Duodenal mucosa (tissue), 2 donors: ENCODE measurements around the gene NECTIN1.
A peak's percentile ranks its signal among the peaks of the same experiment; 100 is the strongest.

Experiments
- H3K27ac ChIP-seq: one replicate; pipeline ENCODE4 v1.7.0; 2013; ENCODE audit warnings: low read depth, low read length
- H3K27me3 ChIP-seq, 2 donors: one replicate each; pipeline ENCODE4 v1.7.0; 2013; ENCODE audit warnings: low read length in 2 of 2, control low read depth in 1 of 2; ENCODE audit not compliant: insufficient read depth in 2 of 2, control insufficient read depth in 1 of 2
- H3K36me3 ChIP-seq, 2 donors: one replicate each; pipeline ENCODE4 v1.7.0; 2013; ENCODE audit warnings: low read length in 2 of 2, control low read depth in 1 of 2; ENCODE audit not compliant: insufficient read depth in 2 of 2, control insufficient read depth in 1 of 2
- H3K4me1 ChIP-seq, 2 donors: one replicate each; pipeline ENCODE4 v1.7.0; 2013; ENCODE audit warnings: low read length in 2 of 2, control low read depth in 1 of 2; ENCODE audit not compliant: insufficient read depth in 2 of 2, control insufficient read depth in 1 of 2
- H3K4me3 ChIP-seq, 2 donors: one replicate each; pipeline ENCODE4 v1.7.0; 2013; ENCODE audit warnings: low read length in 2 of 2, low read depth in 1 of 2
- H3K9ac ChIP-seq, 2 donors: one replicate each; pipeline ENCODE4 v1.7.0; 2013; ENCODE audit warnings: low read length in 2 of 2, low read depth in 1 of 2
- H3K9me3 ChIP-seq, 2 donors: one replicate each; pipeline ENCODE4 v1.7.0; 2013; ENCODE audit warnings: low read length in 2 of 2, control low read depth in 1 of 2; ENCODE audit not compliant: control insufficient read depth in 1 of 2

Gene NECTIN1

DNA sequence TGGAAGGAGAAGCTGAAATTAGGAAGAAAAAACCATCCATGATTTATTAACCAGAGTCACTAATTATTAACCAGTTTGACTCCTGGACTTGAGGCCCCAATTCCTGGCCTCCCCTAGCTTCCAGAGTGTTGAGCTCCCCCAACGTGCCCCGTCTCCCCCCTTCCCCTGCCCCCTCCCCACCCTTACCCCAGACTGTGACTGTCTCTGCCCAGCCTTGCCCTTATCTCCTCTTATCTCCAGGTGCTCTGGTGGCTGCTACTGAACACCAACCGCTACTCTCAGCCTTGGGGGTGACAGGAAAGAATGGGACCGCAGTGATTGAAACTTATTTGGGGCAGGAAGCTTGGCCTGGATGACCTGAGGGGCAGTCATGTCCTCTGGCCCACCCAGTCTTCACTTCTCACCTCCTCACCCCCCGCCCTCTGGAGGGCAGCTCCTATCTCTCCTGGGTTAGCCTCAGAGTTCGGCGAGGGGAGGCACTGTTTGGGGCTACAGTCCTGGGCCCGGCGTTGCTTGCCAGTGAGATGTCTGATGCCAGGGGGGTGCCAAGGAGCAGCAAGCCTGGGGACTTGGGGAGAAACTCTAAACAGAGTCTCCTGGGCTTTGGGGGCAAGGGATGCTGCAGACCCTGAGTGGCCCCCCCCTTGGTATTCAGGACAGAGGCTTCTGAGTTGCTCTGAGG is 15.5 kb downstream of the NECTIN1 start:
- H3K27me3 ChIP-seq = no peaks in the 10 kb centered on the region
- peaks cover 54 to 62% of the 10 kb centered on the region in 2 donors for H3K4me1 ChIP-seq
- H3K27ac ChIP-seq = no peak overlapping the region
- peak overlapping the region; percentile 19 to 32 for H3K9ac ChIP-seq
- peak overlapping the region in 1 of 2 donors; percentile 53 for H3K4me3 ChIP-seq
- no peaks in the 10 kb centered on the region for H3K9me3 ChIP-seq
- H3K36me3 ChIP-seq = no peaks in the 10 kb centered on the region

DNA sequence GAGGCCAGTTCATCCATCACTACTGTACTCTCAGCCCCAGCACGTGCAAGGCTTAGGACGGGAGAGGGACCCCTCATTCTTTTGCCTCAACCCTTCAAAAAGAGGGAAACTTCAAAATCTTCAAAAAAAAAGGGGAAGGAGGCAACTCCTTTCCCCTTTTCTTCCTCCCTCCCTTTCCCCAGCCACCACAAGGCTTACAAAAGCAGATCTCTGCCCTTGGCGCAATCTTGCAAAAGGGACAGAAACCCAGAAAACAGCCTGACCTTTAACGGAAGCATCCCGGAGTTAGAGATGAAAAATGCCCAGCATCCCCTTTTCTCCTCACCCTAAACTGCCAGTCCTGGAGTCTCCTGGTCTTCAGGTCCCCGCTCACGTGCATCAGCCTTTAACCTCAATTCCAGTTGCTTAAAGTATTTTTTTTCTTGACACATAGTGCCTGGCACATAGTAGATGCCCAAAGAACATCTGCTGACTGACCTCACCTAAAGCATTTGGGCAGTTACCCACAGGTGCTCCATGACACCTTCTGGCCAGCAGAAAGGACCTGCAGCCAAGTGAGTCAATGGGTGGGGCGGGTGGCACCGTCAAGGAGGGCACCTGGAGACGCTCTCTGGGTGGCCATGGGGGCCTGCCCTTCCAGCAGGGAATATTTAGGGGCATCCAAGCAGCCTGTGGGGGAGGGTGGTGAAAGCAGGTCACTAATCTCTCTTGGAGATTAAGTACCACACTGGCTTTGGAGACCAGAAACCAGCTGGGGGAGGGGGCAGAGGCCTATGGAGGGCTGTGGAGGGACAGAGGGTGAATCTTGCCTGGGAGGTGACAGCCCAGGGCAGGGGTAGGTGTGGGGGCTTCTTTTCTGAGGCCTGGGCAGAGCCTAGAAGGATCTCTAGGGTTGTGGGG is 16.3 kb downstream of the NECTIN1 start:
- Histone ChIP-seq H3K4me3 (peak overlapping the region in 1 of 2 donors; percentile 53), H3K9me3 (no peaks in the 10 kb centered on the region), H3K27me3 (no peaks in the 10 kb centered on the region), H3K27ac (no peak overlapping the region), H3K9ac (no peak overlapping the region), H3K4me1 (peaks cover 54 to 58% of the 10 kb centered on the region in 2 donors), H3K36me3 (no peaks in the 10 kb centered on the region)

DNA sequence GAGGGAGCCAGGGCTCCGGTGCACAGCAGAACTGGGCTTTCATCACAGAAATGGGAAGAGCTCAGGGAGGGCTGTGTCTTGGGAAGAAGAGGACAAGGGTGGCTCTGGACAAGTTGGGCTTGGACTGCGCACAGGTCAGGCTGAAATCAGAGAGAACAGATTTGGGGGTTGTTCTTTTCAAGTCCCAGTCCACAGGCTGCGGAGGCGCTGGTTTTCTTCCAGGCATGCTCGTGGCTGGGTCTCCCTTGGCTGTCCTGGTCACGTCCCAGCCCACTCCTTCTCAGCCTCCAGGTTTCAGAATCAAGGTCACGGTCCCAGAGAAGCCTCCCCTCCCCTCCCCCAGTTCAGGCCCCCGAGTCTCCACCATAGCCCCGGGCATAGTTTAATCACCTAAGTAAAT is 17.0 kb downstream of the NECTIN1 start:
- H3K9ac ChIP-seq = no peak overlapping the region
- no peaks in the 10 kb centered on the region for H3K36me3 ChIP-seq
- no peak overlapping the region for H3K4me3 ChIP-seq
- H3K9me3 ChIP-seq = no peaks in the 10 kb centered on the region
- H3K27me3 ChIP-seq = no peaks in the 10 kb centered on the region
- H3K27ac ChIP-seq = no peak overlapping the region
- peaks cover 58% of the 10 kb centered on the region in 2 donors for H3K4me1 ChIP-seq

DNA sequence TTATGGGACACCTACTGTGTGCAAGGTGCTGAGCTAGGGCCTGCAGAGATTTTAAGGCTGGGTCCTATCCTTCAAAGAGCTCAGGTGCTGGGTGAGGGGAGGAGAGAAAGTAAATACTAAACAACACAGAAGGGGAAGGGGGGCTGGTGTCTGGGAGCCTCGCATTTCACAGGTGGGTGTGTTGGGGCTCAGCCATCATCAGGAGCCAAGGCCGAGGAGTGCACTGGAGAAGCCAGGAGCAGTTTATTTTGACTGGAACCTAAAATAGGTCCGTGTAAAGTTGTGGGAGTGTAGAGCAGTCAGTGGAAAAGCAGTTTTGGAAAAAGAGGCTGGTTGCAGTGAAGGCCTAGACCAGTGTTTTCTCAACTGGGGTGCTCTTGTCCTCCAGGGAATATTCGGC is 17.5 kb downstream of the NECTIN1 start:
- no peak overlapping the region for H3K27ac ChIP-seq
- no peak overlapping the region for H3K4me3 ChIP-seq
- no peak overlapping the region for H3K9ac ChIP-seq
- H3K4me1 ChIP-seq = peaks cover 58 to 62% of the 10 kb centered on the region in 2 donors
- no peaks in the 10 kb centered on the region for H3K27me3 ChIP-seq
- no peaks in the 10 kb centered on the region for H3K36me3 ChIP-seq
- no peaks in the 10 kb centered on the region for H3K9me3 ChIP-seq

DNA sequence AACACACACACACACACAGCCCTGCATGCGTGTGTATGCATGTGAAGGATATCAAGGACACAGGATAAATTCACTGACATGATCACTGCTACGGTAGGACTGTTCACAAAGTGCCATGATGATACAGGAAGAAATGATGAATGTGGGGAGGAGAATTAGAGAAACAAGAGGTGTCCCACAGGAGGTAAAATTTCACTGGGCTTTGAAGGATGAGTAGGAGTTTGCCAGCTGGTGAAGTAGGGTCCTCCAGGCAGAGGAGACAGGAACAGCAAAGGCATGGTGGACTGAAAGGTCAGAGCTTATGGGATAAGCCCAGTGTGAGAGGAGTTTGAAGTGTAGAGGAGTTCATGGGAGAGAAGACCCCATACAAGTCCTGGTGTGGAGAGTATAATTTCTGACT is 18.6 kb downstream of the NECTIN1 start:
- no peak overlapping the region for H3K9ac ChIP-seq
- H3K4me1 ChIP-seq = peaks cover 59 to 66% of the 10 kb centered on the region in 2 donors
- H3K27ac ChIP-seq = no peak overlapping the region
- no peaks in the 10 kb centered on the region for H3K9me3 ChIP-seq
- H3K27me3 ChIP-seq = no peaks in the 10 kb centered on the region
- H3K36me3 ChIP-seq = no peaks in the 10 kb centered on the region
- H3K4me3 ChIP-seq = no peak overlapping the region

DNA sequence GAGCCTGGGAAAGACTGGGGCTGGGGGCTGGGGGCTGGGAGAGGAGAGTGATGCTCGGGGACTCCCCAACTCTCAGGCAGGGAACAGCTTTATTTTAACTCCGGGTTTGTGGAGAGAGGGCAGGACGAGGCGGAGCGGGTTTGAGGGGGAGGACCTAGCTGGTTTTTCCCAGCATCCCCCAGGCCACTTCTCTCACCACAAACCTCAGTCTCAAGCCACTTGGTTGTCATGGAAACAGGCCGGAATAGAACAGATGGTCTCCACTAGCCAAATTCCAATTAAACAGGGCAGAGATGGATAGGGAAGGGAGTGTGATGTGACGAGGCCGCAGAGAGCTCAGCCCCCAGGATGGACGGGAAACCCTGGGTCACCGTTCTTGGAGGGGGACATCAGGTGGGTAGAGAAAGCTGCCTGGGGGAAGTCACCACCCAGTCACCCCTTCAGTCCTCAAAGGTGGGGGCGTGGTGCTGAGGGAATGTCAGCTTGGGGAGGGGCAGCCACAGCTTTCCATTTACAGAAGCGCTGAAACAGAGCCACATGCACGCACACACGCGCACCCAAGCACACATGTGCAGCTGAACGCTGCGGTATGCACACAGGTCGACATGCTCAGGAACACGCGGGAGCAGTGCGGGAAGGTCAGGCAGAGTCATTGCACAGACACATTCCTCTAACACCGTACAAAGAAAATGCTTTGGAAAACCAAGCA is 19.2 kb downstream of the NECTIN1 start:
- Histone ChIP-seq H3K27me3 (no peaks in the 10 kb centered on the region), H3K27ac (no peak overlapping the region), H3K9ac (no peak overlapping the region), H3K36me3 (no peaks in the 10 kb centered on the region), H3K4me1 (peaks cover 65 to 69% of the 10 kb centered on the region in 2 donors), H3K4me3 (no peak overlapping the region), H3K9me3 (no peaks in the 10 kb centered on the region)

DNA sequence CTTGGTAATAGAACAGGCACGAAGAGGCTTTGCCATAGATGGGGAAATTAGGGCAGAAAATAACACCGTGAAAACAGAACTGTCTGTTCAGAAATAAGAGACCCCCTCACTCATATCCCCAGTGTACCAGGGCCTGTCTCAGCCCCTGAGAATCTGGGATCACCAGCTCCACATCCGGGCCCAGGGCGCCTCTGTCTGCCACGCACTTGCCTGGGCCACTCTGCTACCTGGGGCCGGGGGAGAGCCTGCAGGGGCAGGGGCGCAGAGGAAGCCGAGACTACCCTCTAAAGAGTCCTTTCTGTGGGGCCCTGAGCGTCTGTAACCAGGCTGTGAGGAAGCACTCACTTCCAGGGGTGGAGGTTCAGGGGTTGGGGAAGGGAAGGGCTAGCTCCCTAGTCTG is 19.8 kb downstream of the NECTIN1 start:
- Histone ChIP-seq H3K9me3 (no peaks in the 10 kb centered on the region), H3K9ac (no peak overlapping the region), H3K36me3 (no peaks in the 10 kb centered on the region), H3K4me1 (peaks cover 67 to 72% of the 10 kb centered on the region in 2 donors), H3K4me3 (no peak overlapping the region), H3K27ac (no peak overlapping the region), H3K27me3 (no peaks in the 10 kb centered on the region)

DNA sequence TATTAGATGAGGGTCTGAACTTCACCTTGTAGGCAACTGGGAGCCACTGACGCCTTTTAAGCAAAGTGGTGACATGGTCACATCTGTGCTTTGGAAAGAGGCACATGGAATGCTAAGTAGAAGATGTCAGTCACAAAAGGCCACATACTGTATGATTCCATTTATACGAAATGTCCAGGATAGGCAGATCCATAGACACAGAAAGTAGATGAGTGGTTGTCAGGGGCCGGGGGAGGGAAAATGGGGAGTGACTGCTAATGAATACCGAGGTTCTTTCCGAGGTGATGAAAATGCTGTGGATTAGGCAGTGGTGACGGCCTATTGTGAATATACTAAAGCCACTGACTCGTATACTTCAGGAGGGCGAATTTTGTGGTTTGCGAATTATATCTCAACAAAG is 20.6 kb downstream of the NECTIN1 start:
- H3K4me3 ChIP-seq = no peak overlapping the region
- H3K9ac ChIP-seq = no peak overlapping the region
- H3K27ac ChIP-seq = no peak overlapping the region
- H3K4me1 ChIP-seq = peaks cover 64 to 72% of the 10 kb centered on the region in 2 donors
- no peaks in the 10 kb centered on the region for H3K9me3 ChIP-seq
- H3K27me3 ChIP-seq = no peaks in the 10 kb centered on the region
- H3K36me3 ChIP-seq = no peaks in the 10 kb centered on the region

DNA sequence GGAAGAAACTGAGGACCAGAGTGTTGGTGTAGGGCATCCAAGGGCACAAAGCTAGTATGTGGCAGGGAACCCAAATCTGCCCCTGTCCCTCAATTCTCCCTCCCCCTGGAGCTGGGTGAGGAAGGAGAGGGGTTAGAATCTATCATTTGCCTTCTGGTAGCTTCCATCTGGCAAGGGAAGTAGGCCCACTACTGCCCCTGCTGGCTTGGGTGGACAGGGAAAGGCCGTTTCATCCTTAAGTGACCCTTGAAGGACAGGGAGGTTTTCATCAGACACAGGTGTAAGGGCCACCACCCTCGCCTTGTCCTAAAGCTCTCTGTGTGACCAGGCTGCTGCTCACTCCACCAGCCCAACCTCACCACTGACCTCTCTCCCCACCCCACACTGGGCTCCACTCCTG is 22.1 kb downstream of the NECTIN1 start:
- Histone ChIP-seq H3K9me3 (no peaks in the 10 kb centered on the region), H3K4me1 (peaks cover 65 to 68% of the 10 kb centered on the region in 2 donors), H3K27ac (no peak overlapping the region), H3K9ac (no peak overlapping the region), H3K4me3 (no peak overlapping the region), H3K27me3 (no peaks in the 10 kb centered on the region), H3K36me3 (no peaks in the 10 kb centered on the region)

DNA sequence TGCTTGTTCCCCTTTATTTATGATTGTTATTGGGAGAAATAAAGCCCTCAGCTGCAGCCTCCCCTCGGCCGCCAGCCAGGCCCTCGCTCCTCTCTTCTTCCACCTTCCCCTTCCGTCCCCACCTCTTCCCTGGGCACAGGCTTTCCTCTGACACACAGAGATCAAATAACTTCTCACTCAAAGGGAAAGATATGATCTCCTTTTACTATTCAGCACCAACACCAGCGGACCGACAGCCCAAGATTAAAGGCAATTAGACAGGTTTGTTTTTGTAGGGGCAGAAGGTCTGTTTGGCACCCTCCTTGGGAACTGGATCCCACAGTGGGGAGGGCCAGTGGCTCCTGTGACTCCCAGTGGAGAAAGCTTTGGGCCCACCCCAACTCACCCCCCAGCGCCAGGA is 23.0 kb downstream of the NECTIN1 start:
- no peak overlapping the region for H3K27ac ChIP-seq
- H3K27me3 ChIP-seq = no peaks in the 10 kb centered on the region
- H3K4me3 ChIP-seq = no peak overlapping the region
- no peaks in the 10 kb centered on the region for H3K36me3 ChIP-seq
- peaks cover 69 to 72% of the 10 kb centered on the region in 2 donors for H3K4me1 ChIP-seq
- H3K9ac ChIP-seq = no peak overlapping the region
- no peaks in the 10 kb centered on the region for H3K9me3 ChIP-seq
